Activated CD8-positive, alpha-beta memory T cell treated with anti-CD3 and anti-CD28 coated beads, Interleukin-2, amount 10 ng/mL, durations not matched to agents 7 days and 5 days (primary cell): Measurements from ENCODE around the gene FBXO44. TPM values are rescaled to one million over a fixed set of nuclear protein-coding genes. Genes with fewer than 3 reads are reported as not detected.
A peak's percentile ranks its signal among the peaks of the same experiment; 100 is the strongest.

ENCODE experiments used
- ATAC-seq: fragments of 150-1000 bp; cut with Tn5 transposase; one replicate; pipeline ENCODE4 v1.10.0; 2021; ENCODE audit warnings: moderate library complexity
- CTCF ChIA-PET: fragments of 350-600 bp; sonication (Branson Sonifier 250); formaldehyde crosslinking; loops from one replicate; lab custom pipeline; 2021; ENCODE audit warnings: antibody characterized with exemption; lab: Charles Lee
- DNase-seq: peaks from one replicate; pipeline ENCODE4 v3.0.0-alpha.2; 2020
- H3K27ac Mint-ChIP-seq: one replicate; pipeline ENCODE4 v1.8.0; 2021; ENCODE audit warnings: mild to moderate bottlenecking, mixed read lengths
- H3K27me3 Mint-ChIP-seq: one replicate; pipeline ENCODE4 v1.8.0; 2021; ENCODE audit warnings: mixed read lengths
- H3K36me3 Mint-ChIP-seq: one replicate; pipeline ENCODE4 v1.8.0; 2021; ENCODE audit warnings: mild to moderate bottlenecking, mixed read lengths
- H3K4me1 Mint-ChIP-seq: one replicate; pipeline ENCODE4 v1.8.0; 2021; ENCODE audit warnings: mixed read lengths
- H3K4me3 Mint-ChIP-seq: one replicate; pipeline ENCODE4 v1.8.0; 2021; ENCODE audit warnings: mild to moderate bottlenecking, moderate library complexity, mixed read lengths
- H3K9me3 Mint-ChIP-seq: one replicate; pipeline ENCODE4 v1.8.0; 2022; ENCODE audit warnings: low read depth, mixed read lengths
- total RNA-seq, 2 experiments: library from RNA; stranded (reverse); gene quantifications; one replicate each; pipeline ENCODE4 v1.2.3, GENCODE V29; 2021

The FBXO44 gene
- total RNA-seq, 2 experiments from 2014 or later: 28.6 to 39.9 TPM

- peaks cover 3% of the 10 kb centered on the region for H3K27me3 Mint-ChIP-seq
- H3K4me3 Mint-ChIP-seq: peak overlapping the region; percentile 27
- no peak overlapping the region for H3K27ac Mint-ChIP-seq
- DNase-seq (no peak), ATAC-seq (no peak)
- CTCF ChIA-PET: interaction anchor here (0.5 to 9.6 kb wide), 5 partner anchors 11 to 153 kb away, joined by 3 to 214 read pairs (median 13); partner anchors contain the start of genes CLCN6 and FBXO6
- H3K9me3 Mint-ChIP-seq: no peaks in the 10 kb centered on the region
- H3K4me1 Mint-ChIP-seq: peaks cover 33% of the 10 kb centered on the region
- H3K36me3 Mint-ChIP-seq: peaks cover 7% of the 10 kb centered on the region
These were observed 1.4 kb upstream of the FBXO44 start for GRCh38 chr1:11653101-11653860.

GRCh38 chr1:11653861-11654136 is 878 bp upstream of the FBXO44 start:
- no peak for ATAC-seq
- no peak overlapping the region for H3K4me3 Mint-ChIP-seq
- peaks cover 3% of the 10 kb centered on the region for H3K27me3 Mint-ChIP-seq
- peaks cover 7% of the 10 kb centered on the region for H3K36me3 Mint-ChIP-seq
- no peak for DNase-seq
- no peak overlapping the region for H3K27ac Mint-ChIP-seq
- H3K9me3 Mint-ChIP-seq: no peaks in the 10 kb centered on the region
- peaks cover 31% of the 10 kb centered on the region for H3K4me1 Mint-ChIP-seq
- CTCF ChIA-PET: interaction anchor here (0.5 to 9.6 kb wide), 4 partner anchors 11 to 69 kb away, joined by 3 to 214 read pairs (median 62); partner anchors contain the start of gene FBXO6

GRCh38 chr1:11654939-11655808 is 497 bp downstream of the FBXO44 start:
- ATAC-seq (peak; percentile 35), DNase-seq (no peak)
- CTCF ChIA-PET: interaction anchor here (0.7 to 8.9 kb wide), 5 partner anchors 9 to 766 kb away, joined by 3 to 110 read pairs (median 7); partner anchors contain the start of gene FBXO6
- H3K27me3 Mint-ChIP-seq: no peaks in the 10 kb centered on the region
- H3K4me1 Mint-ChIP-seq: peaks cover 20% of the 10 kb centered on the region
- no peak overlapping the region for H3K27ac Mint-ChIP-seq
- H3K4me3 Mint-ChIP-seq: peak overlapping the region; percentile 63
- peaks cover 10% of the 10 kb centered on the region for H3K36me3 Mint-ChIP-seq
- no peaks in the 10 kb centered on the region for H3K9me3 Mint-ChIP-seq

GRCh38 chr1:11657654-11658053 is 3.0 kb downstream of the FBXO44 start:
- no peaks in the 10 kb centered on the region for H3K9me3 Mint-ChIP-seq
- no peak overlapping the region for H3K4me3 Mint-ChIP-seq
- peaks cover 20% of the 10 kb centered on the region for H3K36me3 Mint-ChIP-seq
- H3K27me3 Mint-ChIP-seq: no peaks in the 10 kb centered on the region
- peaks cover 9% of the 10 kb centered on the region for H3K4me1 Mint-ChIP-seq
- ATAC-seq (no peak), DNase-seq (no peak)
- CTCF ChIA-PET: interaction anchor here (3.4 kb wide), 1 partner anchor 62 kb away, joined by 19 read pairs; no protein-coding TSS in a partner anchor
- no peak overlapping the region for H3K27ac Mint-ChIP-seq

GRCh38 chr1:11658542-11658941 is 3.9 kb downstream of the FBXO44 start:
- CTCF ChIA-PET: interaction anchor here (2.1 to 7.2 kb wide), 2 partner anchors 8 to 63 kb away, joined by 8 to 109 read pairs; no protein-coding TSS in a partner anchor
- H3K27me3 Mint-ChIP-seq: no peaks in the 10 kb centered on the region
- ATAC-seq (no peak), DNase-seq (no peak)
- H3K36me3 Mint-ChIP-seq: peaks cover 22% of the 10 kb centered on the region
- H3K4me3 Mint-ChIP-seq: no peak overlapping the region
- no peaks in the 10 kb centered on the region for H3K9me3 Mint-ChIP-seq
- no peak overlapping the region for H3K27ac Mint-ChIP-seq
- H3K4me1 Mint-ChIP-seq: peaks cover 12% of the 10 kb centered on the region

- peaks cover 13% of the 10 kb centered on the region for H3K4me1 Mint-ChIP-seq
- no peaks in the 10 kb centered on the region for H3K27me3 Mint-ChIP-seq
- H3K27ac Mint-ChIP-seq: no peak overlapping the region
- ATAC-seq (no peak), DNase-seq (no peak)
- H3K4me3 Mint-ChIP-seq: no peak overlapping the region
- CTCF ChIA-PET: interaction anchor here (0.8 to 7.2 kb wide), 3 partner anchors 9 to 62 kb away, joined by 4 to 109 read pairs (median 8); no protein-coding TSS in a partner anchor
- H3K36me3 Mint-ChIP-seq: peaks cover 22% of the 10 kb centered on the region
- H3K9me3 Mint-ChIP-seq: no peaks in the 10 kb centered on the region
These were observed 5.1 kb downstream of the FBXO44 start for GRCh38 chr1:11659748-11660147.

- ATAC-seq: no peak
- CTCF ChIA-PET: interaction anchor here (0.7 to 7.2 kb wide), 3 partner anchors 9 to 60 kb away, joined by 3 to 110 read pairs (median 109); partner anchors contain the start of genes FBXO2 and FBXO44
These were observed 6.4 kb downstream of the FBXO44 start for GRCh38 chr1:11661103-11661502.

GRCh38 chr1:11664336-11665065 is 9.8 kb downstream of the FBXO44 start:
- ATAC-seq: peak; percentile 80
- Mint-ChIP-seq H3K9me3 (no peaks in the 10 kb centered on the region), H3K36me3 (peaks cover 24% of the 10 kb centered on the region)

More at GRCh38 chr1:11661103-11661502, 6.4 kb downstream of the FBXO44 start:
- peaks cover 9% of the 10 kb centered on the region for H3K4me1 Mint-ChIP-seq
- no peak overlapping the region for H3K4me3 Mint-ChIP-seq
- H3K9me3 Mint-ChIP-seq: no peaks in the 10 kb centered on the region
- H3K27me3 Mint-ChIP-seq: no peaks in the 10 kb centered on the region
- no peak overlapping the region for H3K27ac Mint-ChIP-seq
- no peak for DNase-seq
- H3K36me3 Mint-ChIP-seq: peaks cover 23% of the 10 kb centered on the region

GRCh38 chr1:11668516-11668915 is 13.8 kb downstream of the FBXO44 start:
- ATAC-seq: no peak
- no peaks in the 10 kb centered on the region for H3K27me3 Mint-ChIP-seq
- H3K27ac Mint-ChIP-seq: no peak overlapping the region
- CTCF ChIA-PET: interaction anchor here (1.4 kb wide), 1 partner anchor 18 kb away, joined by 4 read pairs; no protein-coding TSS in a partner anchor
- peaks cover 18% of the 10 kb centered on the region for H3K36me3 Mint-ChIP-seq
- H3K4me1 Mint-ChIP-seq: peaks cover 16% of the 10 kb centered on the region
- H3K9me3 Mint-ChIP-seq: no peaks in the 10 kb centered on the region
- no peak for DNase-seq
- no peak overlapping the region for H3K4me3 Mint-ChIP-seq

More at GRCh38 chr1:11664336-11665065, 9.8 kb downstream of the FBXO44 start:
- peak; percentile 90 for DNase-seq
- CTCF ChIA-PET: interaction anchor here (0.6 to 7.2 kb wide), 30 partner anchors 9 to 627 kb away, joined by 3 to 110 read pairs (median 6); partner anchors contain the start of genes AGTRAP, CLCN6, DRAXIN and FBXO2
- no peaks in the 10 kb centered on the region for H3K27me3 Mint-ChIP-seq
- peak overlapping the region; percentile 83 for H3K4me3 Mint-ChIP-seq
- H3K27ac Mint-ChIP-seq: peak overlapping the region; percentile 95
- peaks cover 19% of the 10 kb centered on the region for H3K4me1 Mint-ChIP-seq

GRCh38 chr1:11670747-11671146 is 16.1 kb downstream of the FBXO44 start:
- H3K36me3 Mint-ChIP-seq: peaks cover 22% of the 10 kb centered on the region
- CTCF ChIA-PET: interaction anchor here (1.3 kb wide), 1 partner anchor 20 kb away, joined by 3 read pairs; no protein-coding TSS in a partner anchor
- no peak overlapping the region for H3K4me3 Mint-ChIP-seq
- H3K27me3 Mint-ChIP-seq: no peaks in the 10 kb centered on the region
- no peak for DNase-seq
- H3K27ac Mint-ChIP-seq: no peak overlapping the region
- H3K9me3 Mint-ChIP-seq: no peaks in the 10 kb centered on the region
- ATAC-seq: no peak
- H3K4me1 Mint-ChIP-seq: peaks cover 13% of the 10 kb centered on the region

GRCh38 chr1:11671205-11671543 is 16.5 kb downstream of the FBXO44 start:
- CTCF ChIA-PET: interaction anchor here (1.3 kb wide), 1 partner anchor 21 kb away, joined by 3 read pairs; no protein-coding TSS in a partner anchor
- Mint-ChIP-seq H3K4me3 (no peak overlapping the region), H3K9me3 (no peaks in the 10 kb centered on the region), H3K27ac (no peak overlapping the region), H3K27me3 (no peaks in the 10 kb centered on the region), H3K4me1 (peaks cover 9% of the 10 kb centered on the region), H3K36me3 (peaks cover 22% of the 10 kb centered on the region)
- ATAC-seq (no peak), DNase-seq (no peak)

GRCh38 chr1:11671544-11672286 is 17.0 kb downstream of the FBXO44 start:
- Mint-ChIP-seq H3K27me3 (no peaks in the 10 kb centered on the region), H3K4me3 (no peak overlapping the region), H3K4me1 (peaks cover 7% of the 10 kb centered on the region), H3K27ac (no peak overlapping the region), H3K9me3 (no peaks in the 10 kb centered on the region), H3K36me3 (peaks cover 22% of the 10 kb centered on the region)
- CTCF ChIA-PET: interaction anchor here (1.3 kb wide), 1 partner anchor 21 kb away, joined by 3 read pairs; no protein-coding TSS in a partner anchor
- no peak for DNase-seq
- ATAC-seq: no peak
